Fibroblast of skin of right quadriceps (primary cell): Measurements from ENCODE around the gene NUP210L.
A peak's percentile ranks its signal among the peaks of the same experiment; 100 is the strongest.

Experiments used
- DNase-seq: peaks from one replicate; pipeline ENCODE4 v3.0.0-alpha.2; 2013

The NUP210L gene

GRCh38 chr1:153962088-153963029 lies 192.5 kb downstream of the NUP210L start:
- DNase-seq: peak; percentile 40

DNA sequence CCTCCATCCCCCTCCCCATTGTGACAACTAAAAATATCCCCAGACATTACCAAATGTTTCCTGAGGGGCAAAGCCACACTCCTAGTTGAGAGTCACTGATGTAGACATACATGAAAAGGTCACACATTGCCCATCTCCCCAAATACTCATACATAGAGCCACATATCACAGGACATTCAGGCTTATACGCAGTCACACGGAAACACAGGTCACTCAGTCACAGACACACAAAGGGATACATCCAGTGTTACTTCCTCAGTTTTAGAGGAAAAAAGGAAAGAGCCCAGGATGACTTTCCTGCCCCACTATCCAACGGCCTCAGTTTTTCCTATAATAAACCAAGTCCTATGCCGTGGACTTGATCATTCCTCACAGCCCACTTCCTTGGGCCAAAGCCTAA lies 193.5 kb downstream of the NUP210L start:
- no peak for DNase-seq

DNA sequence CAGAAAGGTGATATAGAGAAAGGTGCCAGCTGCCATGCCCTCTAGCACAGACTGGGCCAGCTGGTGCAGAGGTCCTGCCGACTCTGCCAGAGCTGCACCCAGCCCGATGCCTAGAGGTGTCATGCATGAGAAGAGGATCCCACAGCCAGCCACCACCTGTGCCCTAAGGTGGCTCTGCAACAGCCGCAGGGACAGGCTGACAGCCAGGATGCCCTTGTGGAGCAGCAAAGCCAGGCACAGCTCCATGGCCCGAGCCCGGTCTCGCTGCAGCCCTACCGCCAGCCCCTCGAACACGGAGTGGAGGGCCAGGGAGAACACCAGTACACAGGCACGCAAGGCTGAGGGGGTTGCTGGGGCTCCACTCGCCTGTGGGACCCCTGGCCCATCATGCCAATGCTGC lies 194.7 kb downstream of the NUP210L start:
- DNase-seq: no peak

DNA sequence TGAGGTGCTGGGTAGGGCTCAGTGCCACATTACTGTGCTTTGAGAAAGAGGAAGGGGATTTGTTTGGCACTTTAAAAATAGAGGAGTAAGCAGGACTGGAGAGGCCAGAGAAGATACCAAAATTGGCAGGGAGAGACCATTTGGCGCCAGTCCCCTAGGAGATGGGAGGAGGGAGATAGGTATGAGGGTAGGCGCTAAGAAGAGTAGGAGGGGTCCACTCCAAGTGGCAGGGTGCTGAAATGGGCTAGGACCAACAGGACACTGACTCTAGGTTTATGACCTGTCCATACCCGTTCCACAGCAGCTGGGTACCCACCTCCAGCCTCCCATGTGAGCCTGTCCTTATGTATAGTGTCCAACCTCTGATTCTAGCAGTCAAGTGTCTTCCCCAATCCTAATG lies 195.4 kb downstream of the NUP210L start:
- no peak for DNase-seq

GRCh38 chr1:153958961-153959260 lies 196.0 kb downstream of the NUP210L start:
- DNase-seq: no peak

DNA sequence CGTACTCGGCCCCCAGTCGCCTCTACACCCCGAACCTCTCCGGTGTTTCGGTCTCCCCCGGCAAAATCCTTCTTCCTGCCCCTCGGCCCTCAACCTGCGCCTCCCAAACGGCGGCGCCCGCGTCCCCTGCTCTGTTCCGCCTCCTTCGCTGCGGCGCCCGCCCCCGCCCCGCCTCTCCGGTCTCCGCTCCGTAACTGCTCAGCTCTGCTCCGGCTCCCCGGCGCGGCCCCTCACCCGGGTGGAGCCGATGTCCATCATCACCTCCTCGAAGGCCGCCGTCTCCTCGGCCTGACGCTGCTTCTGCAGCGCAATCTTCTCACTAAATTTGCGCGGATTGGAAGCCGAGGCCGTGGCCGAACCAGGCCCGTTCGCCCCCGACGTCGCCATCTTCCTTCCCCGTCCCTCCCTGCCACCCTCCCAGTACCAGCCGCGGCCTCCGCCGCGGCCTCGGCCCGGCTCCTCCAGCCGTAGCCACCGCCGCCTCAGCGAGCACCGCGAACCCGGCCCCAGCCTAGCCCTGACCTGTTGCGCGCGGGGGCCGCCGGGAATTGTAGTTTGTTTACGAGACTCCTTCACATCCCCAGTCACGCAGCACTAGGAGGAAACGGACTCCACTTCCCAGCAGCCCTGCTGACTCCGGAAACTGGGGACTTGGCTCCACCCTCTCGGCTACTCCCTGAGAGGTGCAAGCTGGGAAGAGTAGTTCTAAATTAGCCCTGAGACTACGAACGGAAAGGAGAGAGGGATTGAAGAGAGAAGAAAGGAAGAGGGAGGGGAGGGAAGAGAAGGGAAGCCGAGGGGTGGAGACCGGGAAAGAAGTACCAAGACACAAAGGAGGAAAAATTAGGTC lies 196.5 kb downstream of the NUP210L start, which contains the start of gene CRTC2:
TSS of gene CRTC2 (minus strand) at position 502 of the 850 bp plus-strand sequence. CDS start at position 387, 115 bp downstream.
- peak; percentile 97 for DNase-seq

DNA sequence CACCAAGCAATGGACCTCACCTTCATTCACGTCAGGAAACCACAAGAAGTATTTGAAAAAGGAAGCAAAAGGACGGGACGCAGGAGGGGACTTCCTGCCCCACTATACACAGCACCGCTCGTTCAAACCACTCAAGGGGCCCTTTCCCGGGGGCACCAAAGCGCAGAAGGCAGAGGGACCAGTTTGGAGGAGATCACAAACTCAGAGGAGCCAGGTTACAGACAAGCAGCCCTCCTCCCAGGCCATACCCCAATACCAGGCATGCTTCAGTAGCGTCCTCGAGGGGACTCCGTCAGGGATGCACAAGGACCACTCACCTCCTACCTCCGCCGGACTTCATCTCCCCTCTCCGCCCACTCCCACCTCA lies 197.1 kb downstream of the NUP210L start:
- peak; percentile 17 for DNase-seq

DNA sequence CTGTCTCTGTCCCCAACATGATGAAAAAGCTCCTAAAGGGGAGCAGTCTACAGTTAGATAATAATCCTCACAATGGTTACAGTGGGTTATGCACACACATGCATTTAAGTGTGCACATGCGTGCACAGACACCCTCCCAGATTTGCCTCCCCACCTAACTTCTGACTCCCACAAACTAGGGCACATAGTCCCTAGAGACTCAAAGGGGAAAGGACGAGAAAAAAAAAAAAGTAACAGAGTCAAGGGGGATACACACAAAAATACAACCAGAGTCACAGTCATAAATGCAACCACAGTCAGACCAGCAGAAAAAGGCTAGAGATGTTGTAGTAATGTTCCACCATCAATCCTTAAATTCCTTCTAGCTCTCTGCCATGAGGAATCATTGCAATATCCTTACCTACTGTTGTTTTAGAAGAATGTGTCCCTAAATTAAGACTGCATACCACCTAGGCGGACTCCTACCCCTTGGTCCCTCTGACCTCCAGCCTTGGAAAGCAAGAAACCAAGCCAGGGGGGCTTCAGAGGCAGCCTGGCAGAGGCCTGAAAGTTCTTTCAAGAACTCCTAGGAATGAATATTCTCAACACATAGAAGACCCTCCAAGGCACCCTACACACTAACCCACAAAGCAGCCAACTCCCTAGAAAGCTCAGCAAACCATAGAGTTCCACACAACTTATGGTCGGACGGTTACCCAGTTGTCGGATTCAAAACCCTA lies 197.7 kb downstream of the NUP210L start:
- DNase-seq: no peak

DNA sequence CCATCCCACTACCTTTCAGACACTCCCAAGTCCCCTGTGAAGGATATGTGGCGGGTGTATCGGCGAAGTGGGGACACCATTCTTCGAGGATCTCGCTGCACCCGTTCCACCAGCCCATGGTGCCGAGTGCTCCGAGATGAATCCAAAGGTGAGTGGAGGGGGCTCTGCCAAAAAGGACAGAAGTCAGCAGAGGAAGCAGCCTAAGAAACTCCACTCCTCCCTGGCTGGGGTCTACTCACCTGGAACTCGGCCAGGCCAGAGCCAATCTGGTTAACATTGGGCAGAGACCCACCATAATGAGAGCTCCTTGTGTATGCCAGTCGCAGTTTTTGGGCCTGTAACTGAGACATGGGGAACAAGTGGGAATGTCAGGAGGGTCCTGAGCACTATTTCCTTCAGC lies 200.0 kb downstream of the NUP210L start:
- DNase-seq: no peak

GRCh38 chr1:153953859-153954365 lies 201.0 kb downstream of the NUP210L start:
- no peak for DNase-seq

GRCh38 chr1:153951801-153952200 lies 203.1 kb downstream of the NUP210L start:
- no peak for DNase-seq

- no peak for DNase-seq
Measured at GRCh38 chr1:153951183-153951582, 203.7 kb downstream of the NUP210L start.

GRCh38 chr1:153946622-153947241 lies 208.1 kb downstream of the NUP210L start, which contains the start of gene DENND4B:
Gene DENND4B, minus strand, starts transcription at chr1:153946718. Its CDS starts 2,344 bp downstream, at chr1:153944374.
- peak; percentile 69 for DNase-seq

DNA sequence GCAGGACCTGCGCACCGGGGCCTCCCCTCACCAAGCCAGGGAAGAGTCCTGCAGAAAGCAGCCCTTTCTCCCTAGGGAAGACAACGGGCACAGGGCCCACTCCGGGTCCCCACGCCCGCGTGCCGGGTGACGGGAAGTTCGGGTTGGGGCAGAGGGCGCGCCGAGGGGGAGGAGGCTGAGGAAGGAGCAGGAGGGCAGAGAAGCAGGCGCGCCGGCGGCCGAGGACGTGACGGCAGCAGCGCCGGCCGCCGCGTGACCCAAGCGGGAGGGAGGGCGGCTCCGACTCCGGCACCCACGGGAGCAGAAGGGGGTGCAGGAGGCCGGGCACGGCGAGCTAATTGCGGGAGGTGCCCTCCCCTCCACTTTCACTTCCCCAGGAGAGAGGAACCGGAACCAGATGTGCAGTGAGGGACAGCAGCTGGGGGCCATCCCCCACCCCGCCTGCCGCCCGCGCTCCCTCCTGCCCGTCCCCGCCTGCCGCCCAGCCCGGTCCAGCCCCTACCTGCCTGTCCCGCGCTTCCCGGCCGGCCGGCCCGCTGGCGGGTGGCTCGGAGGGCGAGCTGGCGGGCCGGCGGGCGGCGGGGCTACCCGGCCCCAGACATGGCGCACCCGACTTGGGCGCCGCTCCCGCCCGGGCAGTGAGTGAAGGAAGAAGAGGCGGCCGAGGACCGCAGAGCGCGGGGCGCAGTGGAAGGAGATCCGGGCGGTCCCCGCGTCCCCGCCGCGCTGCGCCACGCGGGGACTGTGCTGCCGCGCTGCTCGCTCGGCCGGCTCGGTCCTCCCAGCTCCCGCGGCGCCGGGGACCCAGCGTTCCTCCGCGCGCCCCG lies 208.9 kb downstream of the NUP210L start:
- peak; percentile 33 for DNase-seq

- peak; percentile 49 for DNase-seq
Measured at GRCh38 chr1:153945131-153945794, 209.6 kb downstream of the NUP210L start.

DNA sequence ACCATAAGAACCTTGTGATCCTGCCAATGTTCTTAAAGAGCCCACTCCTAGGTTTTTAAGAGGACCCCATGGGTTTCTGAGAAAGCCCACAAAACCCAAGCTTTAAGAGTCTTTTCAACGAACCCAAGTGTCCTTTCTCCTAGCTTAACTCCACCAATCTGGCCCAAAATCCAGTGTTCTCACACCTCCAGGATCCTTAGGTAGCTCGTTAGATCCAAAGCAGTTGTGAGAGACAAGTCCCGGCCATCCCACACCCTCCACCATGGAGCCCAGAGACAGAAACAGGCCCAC lies 210.1 kb downstream of the NUP210L start:
- DNase-seq: no peak

DNA sequence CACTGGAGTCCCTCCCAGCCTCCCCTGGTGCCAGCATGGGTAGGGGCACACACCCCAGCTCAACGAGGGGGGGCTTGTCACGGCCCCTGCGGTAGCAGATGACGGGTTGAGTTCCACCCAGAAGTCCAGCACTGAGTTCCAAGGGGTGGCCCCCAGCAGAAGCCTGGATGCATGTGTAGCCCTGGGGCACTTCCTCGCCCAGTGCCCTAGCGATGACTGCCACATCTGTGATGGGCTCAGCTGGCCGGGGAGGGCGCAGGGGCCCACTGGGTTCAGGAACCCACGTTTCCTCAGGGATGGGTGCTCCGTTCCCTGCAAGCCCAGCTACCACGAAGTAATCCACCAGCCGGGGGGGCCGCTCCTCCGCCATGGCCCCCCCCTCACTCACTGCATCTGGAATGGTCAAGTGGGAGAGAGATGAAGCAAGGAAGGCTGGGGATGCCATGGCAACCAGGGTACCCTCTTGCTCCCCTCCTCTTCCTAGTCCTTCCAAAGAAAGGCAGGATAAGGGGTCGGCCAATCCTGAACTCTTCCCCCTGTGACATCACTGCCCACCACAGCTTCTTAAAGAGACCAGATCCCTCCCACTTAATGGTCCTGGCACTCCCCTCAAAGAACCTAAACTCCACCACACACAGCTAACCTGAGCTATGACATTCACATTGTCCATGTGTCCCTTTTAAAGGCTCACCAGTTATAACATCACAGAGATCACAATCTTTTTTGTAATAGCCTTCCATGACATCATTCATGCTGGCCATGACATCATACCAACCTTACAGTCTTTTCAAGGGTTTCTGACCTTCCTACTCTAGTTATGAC lies 210.7 kb downstream of the NUP210L start:
- no peak for DNase-seq

DNA sequence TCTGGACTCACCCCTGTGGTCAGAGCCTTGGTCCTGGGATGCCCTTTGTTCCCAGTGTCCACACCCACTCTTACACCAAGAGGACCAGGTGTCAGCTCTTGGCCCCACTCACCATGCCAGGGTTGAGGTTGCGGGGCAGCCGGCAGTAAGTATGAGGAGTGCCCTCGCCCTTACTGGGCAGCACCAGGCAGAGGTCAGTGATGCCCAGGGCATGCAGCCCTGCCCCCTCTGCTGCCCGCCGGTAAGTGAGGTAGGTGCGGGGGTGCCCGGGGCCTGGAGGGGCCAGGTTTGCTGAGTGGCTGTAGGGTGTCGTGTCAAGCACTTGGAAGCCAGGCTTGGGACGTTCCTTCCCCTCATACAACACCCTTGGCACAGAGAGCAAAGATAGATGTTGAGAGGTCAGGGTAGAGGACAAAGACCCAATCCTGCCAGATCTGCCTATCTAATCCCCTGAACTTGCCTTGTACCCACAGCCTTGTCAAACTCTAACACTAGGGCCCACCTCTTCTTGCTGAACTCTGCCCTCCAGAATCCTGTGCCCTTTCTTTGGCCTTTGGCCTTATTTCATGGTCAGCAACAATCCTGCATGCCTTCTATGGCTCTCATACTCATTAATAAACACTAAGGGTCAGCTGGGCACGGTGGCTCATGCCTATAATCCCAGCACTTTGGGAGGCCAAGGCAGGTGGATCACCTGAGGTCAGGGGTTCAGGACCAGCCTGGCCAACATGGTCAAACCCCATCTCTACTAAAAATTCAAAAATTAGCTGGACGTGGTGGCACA lies 211.9 kb downstream of the NUP210L start:
- no peak for DNase-seq
